HG02763 (cell line): Measurements from ENCODE around the gene NDUFA13.
"Not testable (repeated sequence)": the region's sequence is repeated elsewhere in the genome, so short reads cannot be mapped to it uniquely, and the experiment has no call there.

Experiments
- ATAC-seq: cut with Tn5 transposase; IDR thresholded peaks from one replicate; pipeline ENCODE4 v1.9.1; 2021; ENCODE audit warnings: mild to moderate bottlenecking, moderate library complexity; ENCODE audit not compliant: unreplicated experiment

The NDUFA13 gene

GRCh38 chr19:19515642-19516519, at the start of gene NDUFA13:
NDUFA13 (plus strand) TSS chr19:19516225; CDS start chr19:19516239, 14 bp downstream.
- peak; percentile 87 for ATAC-seq

GRCh38 chr19:19468424-19469050, 47.5 kb upstream of the NDUFA13 start:
- no peak for ATAC-seq

- ATAC-seq = no peak
Measured at GRCh38 chr19:19470579-19470978, 45.4 kb upstream of the NDUFA13 start.

GRCh38 chr19:19471682-19472081, 44.3 kb upstream of the NDUFA13 start:
- ATAC-seq = no peak

- ATAC-seq = not testable (repeated sequence)
Measured at GRCh38 chr19:19472106-19472505, 43.9 kb upstream of the NDUFA13 start.

- no peak for ATAC-seq
Measured at GRCh38 chr19:19475015-19475765, 40.8 kb upstream of the NDUFA13 start.

GRCh38 chr19:19475849-19476828, 39.9 kb upstream of the NDUFA13 start:
- no peak for ATAC-seq

- ATAC-seq = no peak
Measured at GRCh38 chr19:19477705-19478383, 38.2 kb upstream of the NDUFA13 start.

- ATAC-seq = no peak
Measured at GRCh38 chr19:19480688-19481087, 35.3 kb upstream of the NDUFA13 start.

- ATAC-seq = no peak
Measured at GRCh38 chr19:19482809-19483596, 33.0 kb upstream of the NDUFA13 start.

GRCh38 chr19:19485161-19485997, 30.6 kb upstream of the NDUFA13 start:
- ATAC-seq = no peak

- ATAC-seq = no peak
Measured at GRCh38 chr19:19485998-19486290, 30.1 kb upstream of the NDUFA13 start.

GRCh38 chr19:19486343-19487076, 29.5 kb upstream of the NDUFA13 start:
- ATAC-seq = no peak

GRCh38 chr19:19487077-19487949, 28.7 kb upstream of the NDUFA13 start:
- ATAC-seq = no peak

- no peak for ATAC-seq
Measured at GRCh38 chr19:19487950-19488874, 27.8 kb upstream of the NDUFA13 start.
